ENCODE measurements around the gene DCLRE1C. TPM values are rescaled to one million over a fixed set of nuclear protein-coding genes. Genes with fewer than 3 reads are reported as not detected.
"Not testable (repeated sequence)": the region's sequence is repeated elsewhere in the genome, so short reads cannot be mapped to it uniquely, and the experiment has no call there.

Gene DCLRE1C
- total and polyA plus RNA-seq, 2 of the 8 experiments (the other 6 are each of a cell fraction or from before 2014, with no cell fraction given), result 0.77 to 7.4 TPM

DNA sequence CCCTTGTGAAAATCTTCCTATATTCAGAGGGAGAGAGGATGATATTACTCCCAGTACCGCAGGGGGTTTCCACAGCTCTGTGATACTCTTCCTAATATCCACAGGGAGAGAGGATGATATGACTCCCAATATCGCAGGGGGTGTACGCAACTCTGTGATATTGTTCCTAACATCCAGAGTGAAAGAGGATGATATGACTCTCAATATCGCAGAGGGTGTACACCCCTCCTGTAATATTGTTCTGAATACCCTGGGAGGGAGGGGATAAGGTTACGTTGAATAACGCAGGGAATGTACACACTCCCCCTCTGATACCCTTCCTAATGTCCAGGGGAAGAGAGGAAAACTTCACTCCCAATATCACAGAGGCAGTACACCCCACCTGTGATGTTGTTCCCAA, 35.7 kb upstream of the DCLRE1C start:
- H2BK15ac ChIP-seq (ENCODE audit: low read length); H3K23me2 ChIP-seq (ENCODE audit: low read depth, low read length); H2AK5ac ChIP-seq (ENCODE audit: low read depth, low read length); H4K8ac ChIP-seq (ENCODE audit: extremely low read depth, insufficient read depth, low read length); H2BK120ac ChIP-seq (replicated peaks; ENCODE audit: low read depth, low read length); H2BK20ac ChIP-seq (ENCODE audit: low read length); FAIRE-seq; H3K79me2 ChIP-seq (ENCODE audit: control insufficient read depth in 1 of 2, insufficient read depth in 2 of 2, low read length in 2 of 2); H3K4ac ChIP-seq (replicated peaks; ENCODE audit: insufficient read length, low read depth, low read length); H3K23ac ChIP-seq (ENCODE audit: insufficient read length); H4K91ac ChIP-seq (replicated peaks; ENCODE audit: insufficient read length, low read length); H3K14ac ChIP-seq (ENCODE audit: insufficient read length); H3K79me1 ChIP-seq (ENCODE audit: low read depth, low read length); H2BK12ac ChIP-seq (ENCODE audit: low read depth, low read length); H3K27ac ChIP-seq (ENCODE audit: low read depth, low read length); H3K27me3 ChIP-seq (replicated peaks in 1 of 4; ENCODE audit: control insufficient read depth in 3 of 4, extremely low read depth in 1 of 4, insufficient read depth in 3 of 4, low read length in 3 of 4); DNase-seq (ENCODE audit: low read depth in 1 of 2, low spot score in 2 of 2); CTCF ChIA-PET (ENCODE audit: partially characterized antibody); H4K20me1 ChIP-seq (replicated peaks in 1 of 2; ENCODE audit: control insufficient read depth in 1 of 2, insufficient read depth in 2 of 2, low read length in 2 of 2); H3K4me3 ChIP-seq (ENCODE audit: extremely low read depth in 1 of 4, insufficient read depth in 2 of 4, low read depth in 3 of 4, low read length in 4 of 4); H3K4me1 ChIP-seq (replicated peaks in 1 of 4; ENCODE audit: control insufficient read depth in 3 of 4, insufficient read depth in 4 of 4, low read length in 3 of 4); H3K9ac ChIP-seq (replicated peaks in 1 of 4; ENCODE audit: extremely low read depth in 1 of 4, low read depth in 3 of 4, low read length in 3 of 4); H3K9me3 ChIP-seq (ENCODE audit: insufficient read depth in 2 of 2, low read depth in 1 of 2, low read length in 1 of 2); H3K36me3 ChIP-seq (ENCODE audit: control insufficient read depth in 2 of 4, insufficient read depth in 4 of 4, low read length in 3 of 4); H3K56ac ChIP-seq (replicated peaks; ENCODE audit: insufficient read length, low read depth, low read length); H3K18ac ChIP-seq (ENCODE audit: extremely low read depth, low read length); H4K5ac ChIP-seq (ENCODE audit: insufficient read length, low read depth, low read length); H2AFZ ChIP-seq (ENCODE audit: low read length); H2BK5ac ChIP-seq (ENCODE audit: low read depth, low read length); H3K4me2 ChIP-seq (ENCODE audit: insufficient read depth in 1 of 2, low read depth in 2 of 2, low read length in 2 of 2); POLR2A ChIA-PET (ENCODE audit: partially characterized antibody): not testable (repeated sequence)
- 96% methylated on average over 6 of the region's 6 CpGs; no CpG with 5 or more reads in 1 of the 2 experiments for WGBS, 2 experiments (ENCODE audit: extremely low coverage in 1 of 2, insufficient coverage in 1 of 2, insufficient read length in 1 of 2, insufficient replicate concordance in 2 of 2, low coverage in 1 of 2, low lambda C conversion rate in 2 of 2, missing lambda C conversion rate in 1 of 2)

Data from H1 (cell line).